WTC11 (cell line): ENCODE measurements around the gene HEYL.

Experiments
- CTCF ChIP-seq: fragments of 200-600 bp; IDR thresholded peaks from 2 replicates; pipeline ENCODE4 v1.8.0; 2022; ENCODE audit warnings: antibody characterized with exemption
- ESRRA ChIP-seq: sonication (generic); formaldehyde crosslinking; IDR thresholded peaks from 2 replicates; pipeline ENCODE4 v1.8.1; 2022; ENCODE audit warnings: mild to moderate bottlenecking, missing genetic modification reagents, borderline replicate concordance
- FOXJ3 ChIP-seq: sonication (generic); formaldehyde crosslinking; IDR thresholded peaks from 2 replicates; pipeline ENCODE4 v1.9.0; 2021; ENCODE audit warnings: missing genetic modification reagents, mild to moderate bottlenecking, borderline replicate concordance
- HMGXB4 ChIP-seq: sonication (generic); formaldehyde crosslinking; IDR thresholded peaks from 2 replicates; pipeline ENCODE4 v1.8.1; 2023; ENCODE audit warnings: mild to moderate bottlenecking, moderate library complexity, missing genetic modification reagents
- TCF7 ChIP-seq: sonication (generic); formaldehyde crosslinking; IDR thresholded peaks from 2 replicates; pipeline ENCODE4 v1.8.0; 2022; ENCODE audit warnings: mild to moderate bottlenecking, low read depth, missing genetic modification reagents, moderate library complexity
- ZNF138 ChIP-seq: sonication (generic); formaldehyde crosslinking; conservative IDR thresholded peaks from 2 replicates; pipeline ENCODE4 v1.8.1; 2022; ENCODE audit warnings: mild to moderate bottlenecking, moderate library complexity, missing genetic modification reagents
- ZNF232 ChIP-seq: sonication (generic); formaldehyde crosslinking; IDR thresholded peaks from 2 replicates; pipeline ENCODE4 v1.8.0; 2022; ENCODE audit warnings: mild to moderate bottlenecking, missing genetic modification reagents
- ZNF263 ChIP-seq: sonication (generic); formaldehyde crosslinking; IDR thresholded peaks from 2 replicates; pipeline ENCODE4 v1.8.1; 2022; ENCODE audit warnings: low read depth, mild to moderate bottlenecking, moderate library complexity, missing genetic modification reagents

GRCh38 chr1:39649636-39650185, 10.3 kb upstream of the HEYL start:
- TF ChIP-seq FOXJ3 (CRISPR knock-in tag) (no peak), CTCF (no peak), ESRRA (CRISPR knock-in tag) (no peak), ZNF232 (no peak), TCF7 (CRISPR knock-in tag) (no peak), HMGXB4 (CRISPR knock-in tag) (no peak), ZNF263 (no peak), ZNF138 (CRISPR knock-in tag) (no peak)
